Ascending aorta (tissue), 2 donors: Measurements from ENCODE around the gene SEMA5A. TPM values are rescaled to one million over a fixed set of nuclear protein-coding genes. Genes with fewer than 3 reads are reported as not detected.

Experiments used
- DNase-seq, 2 donors: peaks; one replicate each; pipeline ENCODE4 v3.0.0-alpha.2; 2019; ENCODE audit warnings: low spot score in 2 of 2
- H3K27ac ChIP-seq, 2 donors: fragments of 200-600 bp; sonication (generic); one replicate each; pipeline ENCODE4 v1.5.1; 2016 to 2017; ENCODE audit warnings: mild to moderate bottlenecking in 1 of 2
- H3K27me3 ChIP-seq: fragments of 200-600 bp; sonication (generic); one replicate; pipeline ENCODE4 v1.5.1; 2017
- H3K36me3 ChIP-seq, 2 donors: fragments of 200-600 bp; sonication (generic); one replicate each; pipeline ENCODE4 v1.5.1; 2016
- H3K4me1 ChIP-seq, 2 donors: fragments of 200-600 bp; sonication (generic); one replicate each; pipeline ENCODE4 v1.5.1; 2016 to 2017; ENCODE audit warnings: mild to moderate bottlenecking in 1 of 2
- H3K4me3 ChIP-seq, 2 donors: fragments of 200-600 bp; sonication (generic); one replicate each; pipeline ENCODE4 v1.5.1; 2016 to 2017; ENCODE audit warnings: mild to moderate bottlenecking in 1 of 2
- H3K9me3 ChIP-seq, 2 donors: fragments of 200-600 bp; sonication (generic); one replicate each; pipeline ENCODE4 v1.5.1; 2016
- intact Hi-C: fragments of 100-400 bp; cut with DNase I; formaldehyde crosslinking; loops from one replicate; pipeline ENCODE4 v1.15.1; 2023
- total RNA-seq: library from RNA; depleted of rRNA; stranded (reverse); fragments of >200 nt; gene quantifications from one replicate; pipeline ENCODE4 v1.1.0, GENCODE V29; 2016
- TF ChIP-seq, protein P1 (sequence below), 3 experiments: fragments of 200-600 bp in 2 of 3; fragments of 450-650 bp in 1 of 3; sonication (generic) in 2 of 3; IDR thresholded peaks; one replicate each; pipeline ENCODE4 v1.5.1; 2016 to 2019; ENCODE audit warnings: antibody characterized with exemption in 3 of 3, mild to moderate bottlenecking in 1 of 3, moderate library complexity in 1 of 3

Gene SEMA5A
- total RNA-seq, 1 donor from 2014 or later, result 18.4 TPM

DNA sequence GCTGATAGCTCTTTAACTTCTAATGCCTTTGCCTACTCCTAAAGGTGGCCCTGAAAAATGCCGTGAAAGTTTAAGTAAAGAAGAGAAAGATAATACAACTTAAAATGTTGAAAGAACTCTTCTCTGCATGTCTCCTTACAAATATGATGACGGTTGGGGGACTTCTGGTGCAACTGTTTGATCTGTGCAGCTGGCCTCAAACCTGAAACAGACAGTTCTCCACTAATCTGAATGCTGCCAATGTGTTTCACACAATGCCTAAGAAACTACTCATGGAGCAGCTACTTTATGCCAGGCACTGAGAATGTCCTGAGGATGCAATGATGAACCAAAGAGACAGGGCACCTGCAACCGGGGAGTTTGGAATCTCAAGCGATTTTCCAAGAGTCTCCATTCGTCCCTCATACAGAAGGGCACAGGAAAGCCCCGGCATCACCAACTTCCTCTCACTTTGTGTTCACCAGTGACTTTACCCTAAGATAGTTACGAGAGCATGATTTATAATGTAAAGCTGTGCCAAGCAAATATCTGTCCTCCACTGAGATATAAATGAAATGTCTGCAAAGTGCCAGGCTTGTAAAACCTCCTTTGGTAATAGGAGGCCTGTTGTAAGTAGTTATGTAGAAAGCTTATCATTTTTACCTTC, 455.4 kb downstream of the SEMA5A start:
- Histone ChIP-seq H3K27me3 (no peaks in the 10 kb centered on the region), H3K9me3 (no peaks in the 10 kb centered on the region), H3K4me3 (no peak overlapping the region), H3K27ac (no peak overlapping the region), H3K36me3 (no peaks in the 10 kb centered on the region), H3K4me1 (no peaks in the 10 kb centered on the region)
- TF ChIP-seq, protein P1, sequence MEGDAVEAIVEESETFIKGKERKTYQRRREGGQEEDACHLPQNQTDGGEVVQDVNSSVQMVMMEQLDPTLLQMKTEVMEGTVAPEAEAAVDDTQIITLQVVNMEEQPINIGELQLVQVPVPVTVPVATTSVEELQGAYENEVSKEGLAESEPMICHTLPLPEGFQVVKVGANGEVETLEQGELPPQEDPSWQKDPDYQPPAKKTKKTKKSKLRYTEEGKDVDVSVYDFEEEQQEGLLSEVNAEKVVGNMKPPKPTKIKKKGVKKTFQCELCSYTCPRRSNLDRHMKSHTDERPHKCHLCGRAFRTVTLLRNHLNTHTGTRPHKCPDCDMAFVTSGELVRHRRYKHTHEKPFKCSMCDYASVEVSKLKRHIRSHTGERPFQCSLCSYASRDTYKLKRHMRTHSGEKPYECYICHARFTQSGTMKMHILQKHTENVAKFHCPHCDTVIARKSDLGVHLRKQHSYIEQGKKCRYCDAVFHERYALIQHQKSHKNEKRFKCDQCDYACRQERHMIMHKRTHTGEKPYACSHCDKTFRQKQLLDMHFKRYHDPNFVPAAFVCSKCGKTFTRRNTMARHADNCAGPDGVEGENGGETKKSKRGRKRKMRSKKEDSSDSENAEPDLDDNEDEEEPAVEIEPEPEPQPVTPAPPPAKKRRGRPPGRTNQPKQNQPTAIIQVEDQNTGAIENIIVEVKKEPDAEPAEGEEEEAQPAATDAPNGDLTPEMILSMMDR (IDR thresholded peaks at IDR 0.05), result no peak
- intact Hi-C loops, result no loop called here
- no peak for DNase-seq

DNA sequence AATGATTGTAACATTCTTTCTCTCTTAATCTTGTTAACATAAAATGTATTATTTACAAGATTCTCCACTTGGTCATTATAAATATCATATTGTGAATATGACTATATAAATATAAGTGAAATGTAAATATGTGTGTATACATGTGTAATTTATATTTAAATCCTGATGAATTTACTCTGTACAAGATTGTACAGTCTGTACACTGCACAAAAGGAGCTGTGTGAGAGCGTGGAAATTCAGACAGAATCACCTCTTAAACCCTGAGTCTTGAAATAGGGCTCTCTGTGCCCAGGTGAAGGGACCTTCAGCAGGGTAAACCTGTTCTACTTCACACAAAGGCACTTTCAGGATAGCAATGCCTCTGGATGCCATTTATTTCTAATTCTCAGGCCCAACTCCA, 456.0 kb downstream of the SEMA5A start:
- no peak for DNase-seq
- intact Hi-C loops, result no loop called here
- Histone ChIP-seq H3K9me3 (no peaks in the 10 kb centered on the region), H3K4me1 (no peaks in the 10 kb centered on the region), H3K27me3 (no peaks in the 10 kb centered on the region), H3K4me3 (no peak overlapping the region), H3K36me3 (no peaks in the 10 kb centered on the region), H3K27ac (no peak overlapping the region)
- TF ChIP-seq, protein P1 (IDR thresholded peaks at IDR 0.05), result no peak

DNA sequence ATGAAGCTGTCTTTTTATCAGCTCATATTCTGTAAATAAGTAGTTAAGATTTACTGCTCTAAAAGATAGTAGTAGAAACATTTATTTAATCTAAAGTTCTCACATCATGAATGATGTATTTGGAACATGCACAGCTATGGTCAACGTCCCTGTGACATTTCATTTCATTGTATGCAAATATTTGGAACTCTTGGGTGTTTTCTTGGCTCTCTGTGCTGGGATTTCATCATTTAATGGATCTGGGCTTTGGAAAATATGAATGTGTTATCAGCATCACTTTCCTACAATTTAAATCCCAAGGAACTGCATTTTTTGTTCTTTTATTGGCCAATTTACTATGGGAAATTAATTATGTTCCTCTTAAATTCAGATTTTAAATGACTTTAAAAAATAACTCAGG, 462.9 kb downstream of the SEMA5A start:
- Histone ChIP-seq H3K9me3 (no peaks in the 10 kb centered on the region), H3K4me3 (no peak overlapping the region), H3K27ac (no peak overlapping the region), H3K4me1 (no peaks in the 10 kb centered on the region), H3K27me3 (no peaks in the 10 kb centered on the region), H3K36me3 (no peaks in the 10 kb centered on the region)
- DNase-seq, result no peak
- intact Hi-C loops, result no loop called here
- TF ChIP-seq, protein P1 (IDR thresholded peaks at IDR 0.05), result no peak

DNA sequence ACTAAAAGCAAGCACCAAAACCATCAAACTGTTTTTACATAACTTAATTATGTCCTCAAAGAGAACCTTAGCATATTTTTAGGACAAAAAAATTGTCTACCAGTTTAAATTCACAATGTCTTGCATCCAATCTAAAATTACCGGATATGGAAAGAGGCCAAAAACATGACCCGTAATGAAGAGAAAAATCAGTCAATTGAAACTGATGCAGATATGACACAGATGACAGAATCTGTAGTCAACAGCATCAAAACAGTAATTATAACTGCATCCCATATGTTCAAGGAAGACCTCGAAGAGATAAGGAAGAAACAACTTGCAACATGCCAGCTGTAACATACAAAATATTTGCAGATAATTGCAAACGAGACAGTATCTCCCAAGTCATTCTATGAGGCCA, 473.2 kb downstream of the SEMA5A start:
- no peaks in the 10 kb centered on the region for H3K4me1 ChIP-seq
- H3K9me3 ChIP-seq, result no peaks in the 10 kb centered on the region
- no peaks in the 10 kb centered on the region for H3K27me3 ChIP-seq
- H3K27ac ChIP-seq, result no peak overlapping the region
- H3K36me3 ChIP-seq, result no peaks in the 10 kb centered on the region
- TF ChIP-seq, protein P1 (IDR thresholded peaks at IDR 0.05), result no peak
- intact Hi-C loops, result no loop called here
- H3K4me3 ChIP-seq, result no peak overlapping the region
- no peak for DNase-seq

DNA sequence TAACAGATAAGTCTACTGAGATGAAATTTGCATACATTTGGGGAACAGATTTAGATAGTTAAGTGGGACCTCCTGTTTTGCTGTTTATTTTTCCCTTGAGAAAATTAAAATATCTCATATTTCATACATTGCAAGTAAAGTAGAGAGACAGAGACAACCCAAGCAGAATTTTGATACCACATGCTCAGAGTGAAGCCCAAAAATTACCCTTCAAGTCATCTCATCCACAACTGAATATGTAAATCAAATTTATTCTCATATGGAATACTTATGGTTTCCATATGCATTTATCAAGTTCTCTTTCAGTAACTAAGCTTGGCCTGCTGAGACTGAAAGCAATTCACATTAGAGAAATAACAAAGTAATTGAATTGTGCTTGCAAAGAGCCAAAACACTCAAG, 474.4 kb downstream of the SEMA5A start:
- TF ChIP-seq, protein P1 (IDR thresholded peaks at IDR 0.05), result no peak
- Histone ChIP-seq H3K4me3 (no peak overlapping the region), H3K27ac (no peak overlapping the region), H3K27me3 (no peaks in the 10 kb centered on the region), H3K4me1 (no peaks in the 10 kb centered on the region), H3K9me3 (no peaks in the 10 kb centered on the region), H3K36me3 (no peaks in the 10 kb centered on the region)
- intact Hi-C loops, result no loop called here
- no peak for DNase-seq

DNA sequence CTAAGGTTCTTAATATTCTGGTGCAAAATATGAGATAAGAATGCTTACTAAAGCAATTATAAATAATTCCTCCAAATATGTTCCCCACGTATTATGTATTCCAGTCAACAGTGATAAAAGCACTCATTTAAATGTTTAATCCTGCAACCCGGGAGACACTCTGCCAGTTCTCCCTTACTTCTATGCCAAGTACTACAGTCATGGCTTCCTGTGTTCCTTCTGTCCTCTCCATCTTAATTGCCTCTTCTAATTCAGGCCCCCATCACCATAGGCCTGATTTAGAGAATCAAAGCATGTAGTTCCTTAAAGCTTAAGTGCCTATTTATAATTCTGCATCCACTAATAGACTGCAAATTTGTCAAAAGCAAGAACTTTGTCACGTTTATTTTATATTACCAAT, 474.8 kb downstream of the SEMA5A start:
- Histone ChIP-seq H3K27me3 (no peaks in the 10 kb centered on the region), H3K4me1 (no peaks in the 10 kb centered on the region), H3K4me3 (no peak overlapping the region), H3K27ac (no peak overlapping the region), H3K36me3 (no peaks in the 10 kb centered on the region), H3K9me3 (no peaks in the 10 kb centered on the region)
- TF ChIP-seq, protein P1 (IDR thresholded peaks at IDR 0.05), result no peak
- no peak for DNase-seq
- intact Hi-C loops, result no loop called here
